Measurements from ENCODE around the gene GOT1.

The GOT1 gene

GRCh38 chr10:99430451-99431189 is at the start of gene GOT1:
Gene GOT1 (minus strand): TSS chr10:99430624. CDS start chr10:99430565, 59 bp downstream.
- DNase-seq, result peak; percentile 96

DNA sequence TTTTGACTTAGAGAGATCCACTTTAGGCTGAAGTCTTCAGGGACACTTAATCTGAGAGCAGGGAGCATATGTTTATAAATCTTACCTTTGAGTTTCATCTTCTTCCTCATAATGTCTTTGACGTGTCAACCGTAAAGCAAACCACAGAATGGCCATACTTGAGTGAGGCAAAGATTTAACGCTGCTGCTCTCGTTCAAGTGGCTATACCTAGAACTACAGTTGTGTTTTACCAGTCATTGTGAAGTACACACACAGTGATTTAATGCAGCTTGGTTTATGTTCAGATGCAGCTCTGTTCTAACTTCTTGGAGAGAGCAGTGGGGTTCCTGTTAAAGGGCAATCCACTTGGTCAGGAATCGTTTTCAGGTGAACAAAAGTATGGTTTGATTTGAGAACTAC is 39.9 kb upstream of the GOT1 start:
- DNase-seq, result no peak

DNA sequence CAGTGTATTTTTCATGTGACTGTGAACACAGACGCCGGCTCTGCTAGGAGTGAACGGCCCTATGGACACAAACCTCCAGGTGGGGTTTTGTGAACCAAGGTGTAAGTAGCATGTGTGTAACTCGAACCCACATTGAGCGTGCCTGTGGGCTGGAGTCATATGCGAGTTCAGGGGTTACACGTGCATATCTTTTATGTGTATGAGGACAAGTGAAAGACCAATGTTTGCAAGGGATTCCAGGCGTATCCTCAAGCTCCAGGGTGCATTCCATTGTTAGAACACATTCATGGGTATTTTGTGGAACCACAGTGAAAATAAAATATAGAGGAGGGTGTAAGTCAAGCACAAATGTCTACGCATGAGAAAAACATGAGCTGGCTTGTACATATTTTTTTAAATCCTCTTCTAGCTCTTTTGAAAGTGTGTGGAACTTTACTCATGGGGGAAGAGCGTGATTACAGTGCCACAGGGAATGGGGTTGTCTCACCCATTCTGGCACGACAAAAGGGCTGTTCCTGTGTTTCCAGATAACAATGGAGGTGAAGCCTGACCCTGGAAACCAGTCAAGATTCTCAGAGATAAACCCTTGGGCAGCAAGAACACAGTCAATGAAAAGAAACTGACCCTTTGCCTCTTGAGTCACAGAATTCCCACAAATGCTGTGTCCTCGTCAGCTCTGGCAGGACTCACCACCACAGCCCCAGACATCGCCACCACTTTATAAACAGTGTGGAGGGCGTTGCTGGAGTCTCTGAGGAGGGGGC is 37.0 kb upstream of the GOT1 start:
- DNase-seq, result no peak

DNA sequence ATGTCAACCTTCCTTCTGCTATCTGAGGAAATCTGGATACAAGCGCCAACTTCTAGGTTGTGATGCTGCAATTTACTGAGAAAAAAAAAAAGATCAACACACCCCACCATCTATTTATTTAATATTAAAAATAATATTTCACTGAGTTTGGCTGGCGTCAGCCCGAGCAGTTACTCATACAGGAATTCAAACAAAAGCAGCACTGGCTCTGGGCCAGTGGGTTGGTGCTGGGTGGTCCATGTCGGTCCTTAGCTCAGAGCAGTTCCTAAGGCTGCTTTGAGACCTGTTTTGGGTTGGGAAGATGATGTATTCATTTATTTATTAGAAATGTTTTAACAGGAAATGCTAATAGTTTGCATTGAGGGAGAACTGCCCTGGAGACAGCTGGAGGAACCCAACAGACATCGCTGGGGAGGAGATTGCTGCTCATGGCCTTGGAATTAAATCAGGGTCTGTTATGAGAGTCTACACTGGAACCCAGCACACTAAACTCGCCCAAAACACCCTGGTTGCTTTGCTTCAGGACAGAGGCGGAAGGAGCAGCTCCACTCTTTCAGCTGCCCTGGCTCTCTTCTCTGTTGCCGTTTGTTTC is 36.3 kb upstream of the GOT1 start:
- DNase-seq, result no peak

DNA sequence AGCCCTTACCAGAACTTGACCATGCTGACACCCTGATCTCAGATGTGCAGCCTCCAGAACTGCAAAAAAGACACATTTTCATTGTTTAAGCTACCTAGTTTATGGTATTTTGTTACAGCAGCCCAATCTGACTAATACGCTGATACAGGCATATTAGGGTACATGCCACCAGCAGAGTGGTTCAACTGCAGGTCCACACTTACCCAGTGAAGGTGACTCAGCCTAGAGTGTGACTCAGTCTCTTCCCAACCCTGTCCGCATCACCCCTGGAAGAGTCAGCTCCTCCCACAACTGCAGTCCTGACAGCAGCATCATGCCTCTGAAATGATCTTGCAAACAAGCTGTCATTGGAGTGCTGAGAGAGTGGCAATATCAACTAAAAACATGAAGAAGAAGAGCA is 30.8 kb upstream of the GOT1 start:
- DNase-seq, result no peak

- DNase-seq, result no peak
These were observed 29.6 kb upstream of the GOT1 start for GRCh38 chr10:99460070-99460469.

DNA sequence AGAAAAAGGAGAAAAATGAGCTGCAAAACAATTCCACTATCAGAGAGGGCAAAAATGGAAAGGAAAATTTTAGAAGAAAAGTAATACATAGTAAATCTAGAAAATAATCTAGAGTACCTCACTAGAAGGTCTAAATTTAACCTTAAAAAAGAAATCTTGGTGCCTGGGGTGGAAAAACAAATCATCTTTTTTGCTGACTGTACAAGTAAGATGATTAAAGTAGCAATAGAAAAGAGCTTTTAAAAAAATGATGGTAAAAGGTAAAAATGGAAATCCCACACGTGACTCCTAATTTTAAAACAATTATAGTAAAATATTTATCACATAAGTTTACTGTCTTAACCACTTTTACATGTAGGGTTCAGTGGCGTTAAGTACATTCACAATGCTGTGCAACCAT is 28.8 kb upstream of the GOT1 start:
- DNase-seq, result no peak

DNA sequence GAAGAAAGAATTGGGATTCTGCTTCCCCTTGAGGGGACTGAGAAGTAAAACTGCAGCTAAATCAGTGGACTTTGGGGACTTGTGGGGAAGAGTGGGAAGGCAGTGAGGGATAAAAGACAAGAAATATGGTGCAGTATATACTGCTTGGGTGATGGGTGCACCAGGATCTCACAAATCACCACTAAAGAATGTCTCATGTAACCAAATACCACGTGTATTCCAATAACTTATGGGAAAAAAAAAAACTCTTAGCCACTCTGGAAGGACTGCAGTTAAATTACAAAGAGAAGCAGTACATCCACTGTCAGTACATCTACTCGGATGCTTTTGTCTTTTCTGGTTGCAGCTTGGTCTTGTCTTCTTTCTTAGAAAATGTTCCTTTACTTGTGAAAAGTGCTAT is 27.4 kb upstream of the GOT1 start:
- no peak for DNase-seq

DNA sequence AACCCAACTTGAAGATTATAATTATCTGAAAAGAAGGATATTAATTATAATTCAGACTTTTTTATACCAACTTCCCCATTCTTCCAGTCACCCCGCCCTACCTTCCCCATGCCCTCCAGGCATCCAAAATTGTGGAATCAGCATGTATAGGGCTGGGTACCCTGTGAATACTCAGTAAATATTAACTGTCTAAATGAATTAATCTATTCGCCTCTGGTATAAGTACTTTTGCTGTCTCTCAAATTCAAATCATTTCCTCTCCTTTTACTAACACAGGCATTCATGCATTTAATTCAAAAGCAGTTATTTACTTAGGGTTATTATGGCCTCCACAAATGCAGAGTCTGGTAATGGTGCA is 26.5 kb upstream of the GOT1 start:
- no peak for DNase-seq

GRCh38 chr10:99456207-99456930 is 25.9 kb upstream of the GOT1 start:
- no peak for DNase-seq

- DNase-seq, result no peak
These were observed 21.6 kb upstream of the GOT1 start for GRCh38 chr10:99451981-99452380.

- no peak for DNase-seq
These were observed 21.0 kb upstream of the GOT1 start for GRCh38 chr10:99451499-99451788.

DNA sequence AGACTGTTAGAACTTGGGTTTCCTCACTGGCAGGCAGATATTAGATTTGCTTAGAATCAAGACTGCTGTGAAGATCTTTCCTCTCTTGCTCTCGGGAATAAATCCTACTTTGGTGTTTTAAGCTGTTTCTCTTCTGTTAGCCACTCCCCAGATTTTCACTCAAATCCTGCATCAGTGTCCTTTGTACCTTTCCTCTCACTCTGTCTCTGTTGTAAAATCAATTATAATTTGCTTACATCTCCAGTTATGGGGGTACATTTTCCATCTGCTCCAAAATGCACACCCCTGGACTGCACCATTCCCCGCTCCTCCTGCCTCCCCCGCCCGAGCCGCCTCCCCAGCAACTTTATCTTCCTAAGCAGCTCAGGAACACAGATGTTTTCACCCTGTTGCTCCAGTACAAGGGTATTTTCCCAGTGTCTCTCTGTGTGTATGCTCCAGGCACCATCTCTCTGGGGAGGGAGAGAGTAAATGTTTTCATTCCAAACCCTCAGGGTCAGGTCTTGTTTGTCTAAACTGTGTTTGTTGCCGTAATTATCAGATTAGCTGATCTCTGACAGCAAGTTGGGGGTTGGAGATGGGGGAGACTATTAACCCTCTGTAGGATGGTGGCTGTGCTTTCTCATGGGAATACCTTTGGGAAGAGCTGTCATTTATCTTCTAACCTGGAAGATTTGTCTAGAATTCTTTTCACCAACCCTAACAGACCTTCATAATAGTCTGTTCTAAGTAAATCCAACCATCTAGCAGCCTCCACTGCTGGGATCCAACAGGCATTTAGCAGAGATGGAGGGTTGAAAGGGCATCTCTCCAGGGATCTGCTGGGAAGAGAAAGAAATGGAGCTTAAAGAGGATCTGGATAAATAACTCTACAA is 20.4 kb upstream of the GOT1 start:
- DNase-seq, result no peak

DNA sequence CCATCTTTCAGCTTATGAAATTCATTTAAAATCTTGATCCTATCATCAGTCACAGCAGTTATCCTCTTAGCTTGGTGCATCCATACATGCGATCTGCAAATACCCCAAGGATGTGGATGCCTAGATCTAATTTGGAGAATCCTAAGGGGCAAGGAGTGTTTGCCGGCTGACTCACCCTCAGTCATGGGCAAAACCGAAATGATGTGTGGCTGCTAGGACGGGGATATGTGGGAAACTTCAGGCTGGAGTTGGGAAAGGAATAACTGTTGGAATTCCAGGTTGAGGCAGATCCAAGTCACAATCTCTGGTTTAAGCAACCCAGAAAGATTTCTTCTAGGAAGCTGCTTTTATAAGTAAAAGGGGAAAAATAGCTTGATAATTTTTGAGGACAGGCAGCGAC is 19.7 kb upstream of the GOT1 start:
- no peak for DNase-seq

- DNase-seq, result no peak
These were observed 18.6 kb upstream of the GOT1 start for GRCh38 chr10:99449023-99449422.

DNA sequence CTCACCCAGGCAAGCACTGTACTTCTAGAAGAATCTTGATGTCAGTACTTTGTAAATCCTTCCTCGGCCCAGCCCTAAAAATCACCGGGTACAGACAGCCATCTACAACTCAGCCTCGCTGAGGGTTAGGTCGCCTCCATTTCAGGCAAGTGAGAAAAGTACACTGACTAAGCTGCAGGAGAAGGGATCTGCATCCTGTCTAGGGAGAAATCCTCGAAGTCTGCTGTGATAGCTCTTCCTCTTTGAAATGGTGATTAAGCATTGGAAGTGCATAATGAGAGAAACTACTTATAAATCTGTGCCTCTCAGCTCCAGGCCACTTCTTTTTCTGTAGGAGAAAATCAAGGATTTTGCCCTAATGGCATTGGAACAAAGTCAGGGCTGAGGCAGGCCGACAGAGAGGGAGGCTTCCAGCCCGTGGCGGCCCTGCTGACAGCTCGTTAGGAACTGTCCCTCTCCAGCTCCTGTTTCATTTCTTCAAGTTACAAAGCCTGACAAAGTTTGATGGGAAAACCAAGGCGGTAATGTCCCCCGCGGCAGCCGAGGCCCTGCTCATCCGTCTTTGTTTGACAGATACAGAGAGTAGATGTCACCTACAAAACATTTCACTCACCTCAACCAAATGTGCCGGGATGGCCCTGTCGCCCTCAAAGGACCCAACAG is 14.1 kb upstream of the GOT1 start:
- DNase-seq, result no peak

DNA sequence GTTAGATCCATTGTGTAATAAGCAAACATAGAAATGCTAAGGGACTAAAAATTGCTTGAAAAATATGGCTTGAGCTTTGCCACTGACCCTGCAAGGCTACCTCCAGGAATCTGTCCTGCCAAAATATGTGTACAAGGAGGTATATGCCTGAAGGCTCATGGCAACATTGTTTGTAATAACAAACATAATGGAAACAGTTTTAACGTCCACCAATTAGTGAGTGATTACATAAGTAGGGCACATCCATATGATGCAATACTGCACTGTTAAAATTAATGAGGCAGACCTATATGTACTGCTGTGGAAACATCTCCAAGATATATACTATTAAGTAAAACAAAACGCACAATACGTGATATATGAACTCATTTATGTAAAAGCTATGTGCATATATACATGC is 13.1 kb upstream of the GOT1 start:
- no peak for DNase-seq

GRCh38 chr10:99442394-99442793 is 12.0 kb upstream of the GOT1 start:
- DNase-seq, result no peak

GRCh38 chr10:99438890-99439289 is 8.5 kb upstream of the GOT1 start:
- DNase-seq, result no peak

DNA sequence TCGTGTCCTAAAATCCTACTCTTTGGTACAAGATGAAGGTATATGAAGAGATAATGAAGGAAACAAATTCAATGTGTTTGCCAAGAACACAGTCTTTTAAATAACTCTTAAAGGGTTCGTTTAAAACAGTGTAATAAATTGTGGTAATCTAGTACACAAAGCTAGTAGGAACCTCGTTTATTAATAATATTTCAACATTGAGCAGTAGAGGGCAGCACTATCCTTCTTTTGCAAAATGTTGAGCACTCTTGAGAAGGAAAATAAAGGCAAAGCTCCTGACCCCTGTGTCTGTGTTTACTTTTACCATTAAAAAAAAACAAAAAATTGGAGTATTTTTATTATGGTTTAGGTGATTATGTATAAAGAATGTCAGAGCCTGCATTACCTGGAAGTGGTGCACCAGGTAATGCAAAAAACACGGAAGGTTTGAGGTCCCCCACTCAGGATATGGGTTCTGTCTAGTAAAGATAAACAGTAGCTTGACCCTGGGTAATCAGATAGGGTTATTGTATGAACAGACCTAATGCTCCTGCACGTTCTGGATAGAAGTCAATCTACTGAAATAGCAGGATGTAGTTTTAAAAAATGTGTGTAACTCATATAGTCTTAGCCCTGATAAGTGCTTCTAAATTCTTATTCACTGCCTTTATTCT is 5.7 kb upstream of the GOT1 start:
- peak; percentile 66 for DNase-seq

DNA sequence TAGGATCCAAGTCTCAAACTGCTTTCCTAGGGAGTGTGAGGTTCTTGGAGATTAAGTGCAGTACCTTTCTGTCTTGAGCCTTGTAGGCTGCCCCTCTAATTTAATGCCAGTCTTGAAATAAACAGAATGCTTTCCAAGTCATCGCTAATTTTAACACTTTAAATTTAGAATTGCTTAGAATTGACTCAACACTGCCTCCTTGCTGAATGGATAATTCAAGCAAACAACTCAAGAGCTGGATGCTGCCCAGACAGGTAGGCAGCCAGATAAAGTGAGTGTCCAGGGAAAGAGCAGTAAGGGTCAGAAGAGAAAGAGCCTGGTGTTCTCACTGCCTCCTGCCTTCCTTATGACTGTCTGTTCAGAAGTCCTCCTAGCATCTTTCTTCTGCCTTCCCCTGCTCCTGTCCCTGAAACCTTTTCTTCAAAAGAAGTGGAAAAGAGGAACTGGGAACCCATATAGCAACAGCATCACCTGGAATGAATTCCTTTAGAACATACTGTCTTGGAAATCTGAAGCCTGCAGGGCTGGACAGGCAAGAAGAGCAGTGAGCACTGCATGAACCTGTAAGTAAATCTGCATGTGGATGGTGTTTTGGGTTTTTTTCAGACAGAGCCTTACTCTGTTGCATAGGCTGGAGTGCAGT is 3.1 kb upstream of the GOT1 start:
- DNase-seq, result no peak

All from NCI-H1694 (cell line).